MM.1S (cell line): ENCODE data around the gene PRKCE.

Experiments used
- EZH2 ChIP-seq: fragments of 300-600 bp; sonication (generic); optimal IDR thresholded peaks from 2 replicates; pipeline ENCODE3; 2017; ENCODE audit warnings: low read depth, mild to moderate bottlenecking, antibody characterized with exemption, low read length, mixed read lengths
- EZH2phosphoT487 ChIP-seq: fragments of 300-600 bp; sonication (generic); IDR thresholded peaks from 2 replicates; pipeline ENCODE4 v1.6.1; 2018; ENCODE audit warnings: antibody characterized with exemption, low read length
- TF ChIP-seq, protein P1 (sequence below): fragments of 300-600 bp; sonication (generic); IDR thresholded peaks from 2 replicates; pipeline ENCODE4 v1.5.1; 2016; ENCODE audit warnings: antibody characterized with exemption, low read length, mixed read lengths

DNA sequence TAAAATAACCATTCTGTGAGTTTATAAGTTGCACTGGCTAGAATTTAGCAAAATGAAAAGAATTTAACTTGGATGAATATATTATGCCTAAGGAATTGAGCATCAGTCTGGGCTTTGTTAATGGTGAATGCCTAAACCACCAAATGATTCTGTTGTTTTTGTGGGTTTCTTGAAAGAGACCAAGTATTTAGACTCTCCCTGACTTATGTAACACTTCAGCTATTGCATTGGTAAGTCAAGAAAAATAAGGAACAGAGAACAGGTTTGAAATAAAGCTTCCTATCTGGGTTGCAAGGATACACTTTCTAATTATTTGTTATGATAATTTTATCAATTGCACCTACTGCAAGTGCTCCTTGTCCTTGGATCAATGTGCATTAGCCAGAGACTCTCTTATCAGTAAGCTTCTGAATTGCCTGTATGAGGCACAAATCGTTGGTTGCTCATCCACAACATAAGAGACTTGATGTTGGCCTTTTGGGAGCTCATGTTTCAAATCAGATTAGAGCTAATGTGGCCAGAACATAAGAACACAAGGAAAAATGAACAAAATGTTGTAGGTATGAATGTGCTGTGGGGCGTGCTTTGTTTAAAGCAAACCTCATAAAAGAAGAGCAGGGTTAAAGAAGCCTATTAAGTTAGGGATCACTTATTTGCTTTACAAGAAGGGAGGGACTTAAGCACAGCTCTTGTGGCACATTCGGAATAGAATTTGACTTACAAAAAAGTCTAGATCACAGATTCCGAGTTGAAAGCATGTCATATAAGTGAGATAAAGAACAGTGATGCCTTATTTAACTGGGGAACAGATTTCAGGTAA, 37.2 kb downstream of the PRKCE start:
- TF ChIP-seq, protein P1, sequence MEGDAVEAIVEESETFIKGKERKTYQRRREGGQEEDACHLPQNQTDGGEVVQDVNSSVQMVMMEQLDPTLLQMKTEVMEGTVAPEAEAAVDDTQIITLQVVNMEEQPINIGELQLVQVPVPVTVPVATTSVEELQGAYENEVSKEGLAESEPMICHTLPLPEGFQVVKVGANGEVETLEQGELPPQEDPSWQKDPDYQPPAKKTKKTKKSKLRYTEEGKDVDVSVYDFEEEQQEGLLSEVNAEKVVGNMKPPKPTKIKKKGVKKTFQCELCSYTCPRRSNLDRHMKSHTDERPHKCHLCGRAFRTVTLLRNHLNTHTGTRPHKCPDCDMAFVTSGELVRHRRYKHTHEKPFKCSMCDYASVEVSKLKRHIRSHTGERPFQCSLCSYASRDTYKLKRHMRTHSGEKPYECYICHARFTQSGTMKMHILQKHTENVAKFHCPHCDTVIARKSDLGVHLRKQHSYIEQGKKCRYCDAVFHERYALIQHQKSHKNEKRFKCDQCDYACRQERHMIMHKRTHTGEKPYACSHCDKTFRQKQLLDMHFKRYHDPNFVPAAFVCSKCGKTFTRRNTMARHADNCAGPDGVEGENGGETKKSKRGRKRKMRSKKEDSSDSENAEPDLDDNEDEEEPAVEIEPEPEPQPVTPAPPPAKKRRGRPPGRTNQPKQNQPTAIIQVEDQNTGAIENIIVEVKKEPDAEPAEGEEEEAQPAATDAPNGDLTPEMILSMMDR: no peak
- TF ChIP-seq EZH2phosphoT487 (no peak), EZH2 (no peak)
